H7 (cell line): ENCODE data around the gene NDRG2. TPM values are rescaled to one million over a fixed set of nuclear protein-coding genes. Genes with fewer than 3 reads are reported as not detected.
"Not testable (repeated sequence)": the region's sequence is repeated elsewhere in the genome, so short reads cannot be mapped to it uniquely, and the experiment has no call there.

Experiments used
- DNase-seq: peaks from one replicate; pipeline ENCODE4 v3.0.0; 2012
- H3K27me3 ChIP-seq: 2 replicates; pipeline ENCODE4 v1.6.0; 2011; ENCODE audit warnings: mild to moderate bottlenecking, low read length; ENCODE audit not compliant: control insufficient read depth, insufficient read depth
- H3K36me3 ChIP-seq: replicated peaks from 2 replicates; pipeline ENCODE4 v1.5.1; 2011; ENCODE audit warnings: low read length; ENCODE audit not compliant: control insufficient read depth, insufficient read depth
- H3K4me3 ChIP-seq: 2 replicates; pipeline ENCODE4 v1.5.1; 2011; ENCODE audit warnings: low read depth, mild to moderate bottlenecking, control low read depth, low read length, moderate library complexity; ENCODE audit not compliant: insufficient read depth
- total RNA-seq: library from RNA; depleted of rRNA; stranded (reverse); fragments of >200 nt; shearing (Covaris generic); gene quantifications from 2 replicates; pipeline ENCODE4 v1.2.3, GENCODE V29; 2014

Gene NDRG2
- total RNA-seq, 1 experiment from 2014 or later: 21.5 TPM

GRCh38 chr14:21017528-21018245 lies 7.2 kb downstream of the NDRG2 start:
- no peak for DNase-seq
- H3K4me3 ChIP-seq: no peak overlapping the region
- peaks cover 1% of the 10 kb centered on the region; the same call in 1 of the 2 replicates for H3K36me3 ChIP-seq
- peaks cover 5% of the 10 kb centered on the region for H3K27me3 ChIP-seq

GRCh38 chr14:21016413-21017190 lies 8.3 kb downstream of the NDRG2 start:
- H3K27me3 ChIP-seq: peaks cover 3% of the 10 kb centered on the region; the same call in 1 of the 2 replicates
- DNase-seq: no peak
- no peak overlapping the region for H3K4me3 ChIP-seq
- H3K36me3 ChIP-seq: peaks cover 1% of the 10 kb centered on the region; the same call in 1 of the 2 replicates

- H3K4me3 ChIP-seq: no peak overlapping the region
- H3K27me3 ChIP-seq: peaks cover 3% of the 10 kb centered on the region; the same call in 1 of the 2 replicates
- DNase-seq: no peak
- peaks cover 1% of the 10 kb centered on the region; the same call in 1 of the 2 replicates for H3K36me3 ChIP-seq
These were observed 9.5 kb downstream of the NDRG2 start for GRCh38 chr14:21015312-21015711.

DNA sequence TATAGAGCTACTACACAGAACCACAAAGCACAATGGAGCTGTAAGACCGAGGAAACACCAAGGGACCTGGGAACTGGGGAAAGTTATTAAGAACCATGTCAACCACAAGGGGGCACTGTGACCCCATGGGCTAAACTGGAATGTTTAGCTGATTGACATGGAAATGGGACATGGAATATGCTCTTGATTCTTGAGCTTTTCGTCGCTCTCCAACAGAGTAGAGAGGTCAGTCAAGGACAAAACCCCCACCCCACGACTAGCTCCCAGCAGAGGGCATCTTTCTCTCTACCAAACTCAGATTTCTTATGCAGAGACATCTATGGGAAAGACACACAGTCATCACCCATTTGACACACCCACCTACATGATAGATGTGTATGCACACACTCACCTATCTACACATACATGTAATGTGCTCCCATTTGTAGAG lies 10.1 kb downstream of the NDRG2 start:
- H3K36me3 ChIP-seq: peaks cover 1% of the 10 kb centered on the region; the same call in 1 of the 2 replicates
- peak; percentile 82 for DNase-seq
- H3K4me3 ChIP-seq: no peak overlapping the region
- H3K27me3 ChIP-seq: peaks cover 3% of the 10 kb centered on the region; the same call in 1 of the 2 replicates

GRCh38 chr14:21011136-21011535 lies 13.7 kb downstream of the NDRG2 start:
- Histone ChIP-seq H3K27me3 (peaks cover 3% of the 10 kb centered on the region; the same call in 1 of the 2 replicates), H3K4me3 (no peak overlapping the region), H3K36me3 (no peaks in the 10 kb centered on the region)
- DNase-seq: no peak

DNA sequence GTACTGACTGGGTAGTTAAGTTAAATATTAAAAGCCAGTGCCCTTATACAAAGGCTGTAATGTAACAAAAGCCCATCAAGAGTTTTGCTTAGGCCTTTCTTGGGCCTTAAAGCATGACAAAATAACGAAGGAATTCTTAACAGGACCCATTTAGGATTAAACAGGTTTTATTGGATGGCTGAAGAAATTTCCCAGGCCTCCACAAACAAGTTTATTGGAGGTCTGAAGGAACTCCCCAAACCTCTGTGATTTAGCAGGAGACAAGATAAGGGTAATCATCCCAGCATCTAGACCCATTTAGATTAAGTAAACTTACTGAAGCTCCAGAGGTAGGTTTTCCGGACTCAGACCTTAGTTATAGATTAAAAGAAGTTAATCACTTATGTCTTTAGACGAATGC lies 15.1 kb downstream of the NDRG2 start:
- H3K4me3 ChIP-seq, H3K27me3 ChIP-seq, DNase-seq, H3K36me3 ChIP-seq: not testable (repeated sequence)

GRCh38 chr14:21003788-21004346 lies 21.0 kb downstream of the NDRG2 start:
- no peak overlapping the region for H3K4me3 ChIP-seq
- H3K36me3 ChIP-seq: no peaks in the 10 kb centered on the region
- no peaks in the 10 kb centered on the region for H3K27me3 ChIP-seq
- DNase-seq: no peak

DNA sequence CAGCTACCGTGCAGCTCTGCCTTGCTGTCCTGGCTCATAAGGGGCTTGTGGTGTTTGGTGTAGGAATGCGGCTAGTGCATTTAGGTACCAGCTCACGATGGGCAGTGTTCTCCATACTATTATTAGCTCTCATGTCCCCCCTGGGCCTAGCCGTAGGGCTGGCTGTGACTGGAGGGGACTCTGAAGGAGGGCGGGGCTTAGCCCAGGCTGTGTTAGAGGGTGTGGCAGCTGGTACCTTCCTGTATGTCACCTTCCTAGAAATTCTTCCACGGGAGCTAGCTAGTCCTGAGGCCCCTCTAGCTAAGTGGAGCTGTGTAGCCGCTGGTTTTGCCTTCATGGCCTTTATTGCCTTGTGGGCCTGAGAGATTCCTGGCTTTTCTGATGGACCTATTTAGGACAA lies 23.6 kb downstream of the NDRG2 start:
- DNase-seq: no peak

GRCh38 chr14:20999591-20999990 lies 25.3 kb downstream of the NDRG2 start:
- Histone ChIP-seq H3K36me3 (peaks cover 19% of the 10 kb centered on the region), H3K27me3 (no peaks in the 10 kb centered on the region), H3K4me3 (no peak overlapping the region)
- no peak for DNase-seq

More for the DNA sequence above, 23.6 kb downstream of the NDRG2 start:
- H3K27me3 ChIP-seq: no peaks in the 10 kb centered on the region
- peaks cover 4% of the 10 kb centered on the region for H3K36me3 ChIP-seq
- no peak overlapping the region for H3K4me3 ChIP-seq

GRCh38 chr14:20998674-20999366 lies 26.0 kb downstream of the NDRG2 start, which contains the start of gene SLC39A2:
Gene SLC39A2, plus strand, starts transcription at chr14:20999293. Its CDS starts 154 bp downstream, at chr14:20999447.
- H3K4me3 ChIP-seq: no peak within 1 kb of the TSS
- no peaks in the 10 kb centered on the region for H3K27me3 ChIP-seq
- peaks cover 20% of the 10 kb centered on the region for H3K36me3 ChIP-seq
- peak; percentile 61 for DNase-seq

DNA sequence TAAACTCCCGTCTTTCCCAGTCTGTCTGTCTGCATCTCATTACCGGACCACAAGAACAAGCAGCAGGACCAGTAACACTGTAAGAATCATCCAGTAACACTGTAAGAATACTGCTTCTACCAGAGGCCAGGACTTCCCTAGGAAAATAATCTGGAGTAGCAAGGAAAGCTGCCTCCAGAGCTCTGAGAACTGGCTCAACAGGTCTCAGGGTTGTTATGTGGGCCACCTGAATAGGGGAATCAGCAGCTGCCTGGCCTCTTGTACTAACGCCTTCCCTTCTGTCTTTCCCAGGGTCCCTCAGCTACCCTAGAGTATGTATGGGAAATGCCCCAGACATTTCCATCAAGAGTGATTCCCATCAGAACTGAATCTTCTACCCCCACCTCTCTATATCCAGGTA lies 26.7 kb downstream of the NDRG2 start:
- DNase-seq: no peak
- H3K27me3 ChIP-seq: no peaks in the 10 kb centered on the region
- no peak overlapping the region for H3K4me3 ChIP-seq
- peaks cover 21% of the 10 kb centered on the region for H3K36me3 ChIP-seq

- Histone ChIP-seq H3K36me3 (peaks cover 23% of the 10 kb centered on the region), H3K27me3 (no peaks in the 10 kb centered on the region), H3K4me3 (no peak overlapping the region)
- DNase-seq: no peak
These were observed 27.3 kb downstream of the NDRG2 start for GRCh38 chr14:20997564-20997963.

- no peaks in the 10 kb centered on the region for H3K27me3 ChIP-seq
- H3K4me3 ChIP-seq: no peak overlapping the region
- H3K36me3 ChIP-seq: peaks cover 26% of the 10 kb centered on the region
- DNase-seq: no peak
These were observed 27.7 kb downstream of the NDRG2 start for GRCh38 chr14:20997115-20997514.

- Histone ChIP-seq H3K36me3 (peaks cover 28% of the 10 kb centered on the region), H3K27me3 (no peaks in the 10 kb centered on the region), H3K4me3 (no peak overlapping the region)
- no peak for DNase-seq
These were observed 28.3 kb downstream of the NDRG2 start for GRCh38 chr14:20996521-20996920.
